Coronary artery (tissue), 2 donors: Measurements from ENCODE around the gene ITGB2.

Source experiments
- DNase-seq: peaks from one replicate; pipeline ENCODE4 v3.0.0-alpha.2; 2017; ENCODE audit warnings: low spot score
- H3K27ac ChIP-seq, 2 donors: fragments of 200-600 bp; sonication (generic); one replicate each; pipeline ENCODE4 v1.5.1; 2016 to 2019
- H3K4me3 ChIP-seq: fragments of 200-600 bp; sonication (generic); 2 replicates; pipeline ENCODE4 v1.5.1; 2016; ENCODE audit warnings: mild to moderate bottlenecking, moderate library complexity
- TF ChIP-seq, protein P1 (sequence below): fragments of 200-600 bp; sonication (generic); IDR thresholded peaks from one replicate; pipeline ENCODE4 v1.5.1; 2019; ENCODE audit warnings: antibody characterized with exemption

The ITGB2 gene

DNA sequence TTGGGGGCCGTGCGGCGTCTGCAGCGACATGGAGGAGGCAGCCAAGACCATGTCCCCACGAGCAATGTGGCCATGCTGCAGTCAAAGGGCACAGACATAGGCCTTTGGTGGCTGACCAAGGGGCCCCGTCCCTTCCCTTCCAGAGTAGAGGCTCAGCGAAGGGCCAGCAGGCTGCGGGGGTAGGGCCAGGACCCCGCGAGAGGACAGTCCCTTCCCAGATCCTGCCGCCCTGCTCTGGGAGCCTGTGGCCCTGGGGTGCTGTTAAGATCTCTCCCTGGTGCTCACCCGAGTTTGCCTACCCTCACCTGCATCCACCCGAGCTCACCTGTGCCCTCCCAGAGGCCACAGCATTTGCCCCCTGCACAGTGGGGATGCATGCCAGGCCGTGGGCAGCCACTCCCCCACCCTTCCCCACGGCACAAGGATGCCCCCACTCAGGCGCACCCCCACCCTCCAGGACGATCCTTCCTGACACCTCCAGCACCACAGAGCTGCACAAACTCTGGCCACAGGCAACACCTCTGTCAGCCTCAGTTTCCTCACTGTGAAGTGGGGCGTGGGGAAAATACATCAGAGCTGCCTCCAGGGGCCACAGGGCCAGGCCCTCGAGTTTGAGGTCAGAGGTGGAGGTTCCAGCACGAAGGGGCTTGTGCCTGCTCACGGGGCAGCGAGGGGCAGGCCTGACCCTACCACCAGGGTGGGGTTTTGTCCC is 15.5 kb downstream of the ITGB2 start:
- DNase-seq = no peak
- no peak overlapping the region for H3K4me3 ChIP-seq
- H3K27ac ChIP-seq = no peak overlapping the region
- TF ChIP-seq, protein P1, sequence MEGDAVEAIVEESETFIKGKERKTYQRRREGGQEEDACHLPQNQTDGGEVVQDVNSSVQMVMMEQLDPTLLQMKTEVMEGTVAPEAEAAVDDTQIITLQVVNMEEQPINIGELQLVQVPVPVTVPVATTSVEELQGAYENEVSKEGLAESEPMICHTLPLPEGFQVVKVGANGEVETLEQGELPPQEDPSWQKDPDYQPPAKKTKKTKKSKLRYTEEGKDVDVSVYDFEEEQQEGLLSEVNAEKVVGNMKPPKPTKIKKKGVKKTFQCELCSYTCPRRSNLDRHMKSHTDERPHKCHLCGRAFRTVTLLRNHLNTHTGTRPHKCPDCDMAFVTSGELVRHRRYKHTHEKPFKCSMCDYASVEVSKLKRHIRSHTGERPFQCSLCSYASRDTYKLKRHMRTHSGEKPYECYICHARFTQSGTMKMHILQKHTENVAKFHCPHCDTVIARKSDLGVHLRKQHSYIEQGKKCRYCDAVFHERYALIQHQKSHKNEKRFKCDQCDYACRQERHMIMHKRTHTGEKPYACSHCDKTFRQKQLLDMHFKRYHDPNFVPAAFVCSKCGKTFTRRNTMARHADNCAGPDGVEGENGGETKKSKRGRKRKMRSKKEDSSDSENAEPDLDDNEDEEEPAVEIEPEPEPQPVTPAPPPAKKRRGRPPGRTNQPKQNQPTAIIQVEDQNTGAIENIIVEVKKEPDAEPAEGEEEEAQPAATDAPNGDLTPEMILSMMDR = no peak

DNA sequence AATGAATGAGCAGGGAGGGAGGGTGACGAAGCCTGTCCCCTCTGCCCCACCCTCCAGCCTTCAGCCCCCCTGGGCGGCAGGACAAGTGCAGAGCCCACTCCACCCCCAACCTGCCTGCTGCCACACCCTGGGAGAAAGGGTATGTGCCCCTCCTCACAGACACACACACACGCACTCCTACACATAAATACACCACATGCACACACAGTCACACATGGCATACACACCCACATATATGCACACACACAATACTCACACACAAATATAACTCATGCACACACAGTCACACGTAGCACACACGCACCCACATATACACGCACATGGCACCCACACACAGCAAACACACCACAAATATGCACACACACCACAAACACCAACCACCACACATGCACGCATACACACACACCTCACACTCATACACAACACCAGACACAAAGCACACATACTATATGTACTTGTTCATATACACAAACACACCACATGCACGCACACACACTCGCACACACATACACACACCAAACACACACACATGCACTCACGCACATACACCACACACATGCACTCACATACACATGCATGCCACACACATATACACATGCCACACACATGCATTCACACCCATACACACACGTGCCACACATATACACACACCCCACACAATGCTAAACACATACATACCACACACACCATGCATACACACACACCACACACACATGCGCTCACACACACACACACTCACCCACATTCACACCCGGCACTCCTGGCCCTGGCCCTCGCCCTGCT is 16.4 kb downstream of the ITGB2 start:
- DNase-seq = no peak
- H3K4me3 ChIP-seq = no peak overlapping the region
- TF ChIP-seq, protein P1 = no peak
- H3K27ac ChIP-seq = no peak overlapping the region

DNA sequence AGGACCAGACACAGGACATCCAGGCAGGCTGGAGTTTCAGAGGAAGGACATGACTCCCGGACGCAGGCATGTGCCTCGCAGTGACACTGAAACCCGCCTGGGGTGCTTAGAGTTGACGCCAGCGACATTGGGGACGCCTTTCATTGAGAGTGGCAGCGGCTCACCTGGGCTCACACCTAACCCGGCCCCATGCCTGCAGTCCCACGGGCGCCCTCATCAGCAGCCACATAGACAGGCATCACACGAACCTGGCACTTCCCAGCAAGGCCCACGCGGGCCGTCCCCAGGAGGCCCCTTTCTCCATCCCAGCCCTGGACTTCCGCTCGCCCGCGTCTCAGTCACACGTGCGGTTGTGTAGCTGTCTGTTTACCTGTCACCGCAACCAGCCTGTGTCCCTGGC is 17.0 kb downstream of the ITGB2 start:
- TF ChIP-seq, protein P1 = no peak
- no peak overlapping the region for H3K4me3 ChIP-seq
- DNase-seq = no peak
- H3K27ac ChIP-seq = no peak overlapping the region

DNA sequence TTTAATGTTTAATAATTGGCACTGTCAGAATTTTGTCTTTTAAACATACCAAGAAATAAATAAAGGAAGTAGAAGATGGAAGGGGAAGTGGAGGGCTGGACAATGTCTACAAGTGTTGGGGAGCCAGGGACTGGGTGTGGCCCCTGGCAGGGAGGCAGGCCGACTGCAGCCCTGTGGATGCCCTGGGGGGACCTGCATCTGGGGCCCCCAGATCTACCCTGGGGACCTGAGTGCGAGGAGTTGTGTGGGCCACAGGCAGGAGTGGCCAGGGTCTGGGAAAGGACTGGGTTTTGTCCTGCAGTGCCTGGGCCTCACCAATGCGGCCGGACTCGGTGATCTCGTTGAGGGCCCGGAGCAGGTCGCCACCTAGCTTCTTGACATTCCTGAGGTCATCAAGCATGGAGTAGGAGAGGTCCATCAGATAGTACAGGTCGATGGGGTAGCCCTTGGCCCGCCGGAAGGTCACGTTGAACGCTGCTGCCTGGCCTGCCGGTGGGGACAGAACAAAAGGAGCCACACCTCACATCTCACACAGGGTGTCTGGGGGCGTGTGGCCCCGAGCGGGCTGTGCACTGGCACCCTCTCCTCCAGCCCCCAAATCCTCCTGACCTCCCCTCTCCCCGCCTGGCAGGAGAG is 17.5 kb downstream of the ITGB2 start:
- DNase-seq = no peak
- H3K4me3 ChIP-seq = no peak overlapping the region
- H3K27ac ChIP-seq = no peak overlapping the region
- TF ChIP-seq, protein P1 = no peak

DNA sequence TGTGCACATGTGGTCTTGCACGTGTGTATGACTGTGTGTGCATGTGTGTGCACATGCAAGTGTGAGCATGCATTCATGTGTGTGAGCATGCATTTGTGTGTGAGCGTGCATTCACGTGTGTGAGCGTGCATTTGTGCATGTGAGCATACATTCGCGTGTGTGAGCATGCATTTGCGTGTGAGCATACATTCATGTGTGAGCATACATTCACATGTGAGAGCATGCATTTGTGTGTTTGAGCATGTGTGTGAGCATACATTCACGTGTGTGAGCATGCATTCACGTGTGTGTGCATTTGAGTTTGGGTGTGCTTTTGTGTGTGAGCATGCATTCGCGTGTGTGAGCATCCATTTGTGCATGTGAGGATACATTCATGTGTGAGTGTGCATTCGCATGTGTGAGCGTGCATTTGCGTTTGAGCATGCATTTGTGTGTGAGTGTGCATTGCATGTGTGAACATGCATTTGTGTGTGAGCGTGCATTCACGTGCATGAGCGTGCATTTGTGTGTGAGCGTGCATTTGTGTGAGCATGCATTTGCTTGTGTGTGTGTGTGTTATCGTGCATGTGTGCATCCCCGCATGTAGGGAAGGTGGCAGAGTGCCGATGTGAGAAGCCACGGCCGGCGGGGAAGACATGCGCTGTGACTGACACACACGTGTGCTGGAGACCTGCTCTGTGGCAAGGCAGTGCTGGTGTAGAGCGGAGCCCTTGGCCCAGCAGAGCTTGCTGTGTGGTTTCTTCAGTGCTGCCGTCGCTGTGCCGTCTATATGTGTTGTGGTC is 18.2 kb downstream of the ITGB2 start:
- Histone ChIP-seq H3K27ac (no peak overlapping the region), H3K4me3 (no peak overlapping the region)
- TF ChIP-seq, protein P1 = no peak
- no peak for DNase-seq

DNA sequence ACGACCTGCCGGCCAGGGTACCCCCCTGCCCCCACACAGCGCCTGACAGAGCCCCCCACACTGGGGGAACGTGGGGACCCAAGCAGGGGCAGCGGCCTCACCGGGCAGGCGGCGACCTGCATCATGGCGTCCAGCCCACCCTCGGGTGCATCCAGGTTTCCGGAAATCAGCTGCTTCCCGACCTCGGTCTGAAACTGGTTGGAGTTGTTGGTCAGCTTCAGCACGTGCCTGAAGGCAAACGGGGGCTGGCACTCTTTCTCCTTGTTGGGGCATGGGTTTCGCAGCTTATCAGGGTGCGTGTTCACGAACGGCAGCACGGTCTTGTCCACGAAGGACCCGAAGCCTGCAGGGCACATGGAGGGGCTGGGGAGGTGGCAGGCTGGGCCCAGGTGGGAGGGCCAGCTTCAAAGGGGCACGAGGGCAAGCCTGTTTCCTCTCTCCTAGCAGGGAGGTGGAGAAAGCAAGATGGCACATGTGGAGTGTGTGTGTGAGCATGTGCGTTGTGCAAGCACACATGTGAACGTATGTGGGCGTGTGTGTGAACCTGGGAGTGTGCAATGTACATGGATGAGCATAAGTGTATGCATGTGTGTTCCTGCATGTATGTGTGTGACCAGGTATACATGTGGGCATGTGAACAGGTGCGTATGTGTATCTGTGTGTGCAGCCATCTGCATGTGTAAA is 19.2 kb downstream of the ITGB2 start:
- TF ChIP-seq, protein P1 = no peak
- Histone ChIP-seq H3K4me3 (no peak overlapping the region), H3K27ac (no peak overlapping the region)
- DNase-seq = no peak
